ENCODE data around the gene CALML3. TPM values are rescaled to one million over a fixed set of nuclear protein-coding genes. Genes with fewer than 3 reads are reported as not detected.

Gene CALML3
- total and polyA plus RNA-seq, 2 of the 13 experiments (the other 11 are each of a cell fraction or from before 2014, with no cell fraction given), result not detected

DNA sequence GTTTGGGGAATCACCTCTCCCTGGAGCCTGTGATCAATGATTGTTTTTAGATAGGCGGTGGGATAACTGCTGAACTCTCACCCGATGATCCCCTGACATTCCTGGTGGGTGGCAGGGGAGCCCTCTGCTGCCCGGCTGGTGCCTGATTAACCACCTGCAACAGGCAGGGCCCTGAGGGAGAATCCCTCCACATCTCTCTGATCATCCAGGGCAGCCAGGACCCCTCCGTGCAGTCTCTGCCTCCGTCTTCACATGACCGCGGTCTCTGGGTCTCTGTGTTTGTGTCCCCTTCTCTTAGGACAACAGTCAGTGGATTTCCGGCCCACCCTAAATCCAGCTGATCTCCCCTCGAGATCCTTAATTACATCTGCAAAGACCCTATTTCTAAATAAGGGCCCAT, 42.7 kb upstream of the CALML3 start:
- intact Hi-C loops (cut with micrococcal nuclease; ENCODE audit: unreplicated experiment) (no loop called here), in situ Hi-C loops (cut with HindIII; ENCODE audit: extremely low pct_ligation_motif_present, low pct_unique_long_range_greater_than_20kb) (no loop called here)
- Histone ChIP-seq H2AFZ (ENCODE audit: low read length) (no peak overlapping the region), H3K4me3 (replicated peaks in 1 of 3; ENCODE audit: insufficient read depth in 1 of 3, low read depth in 2 of 3, low read length in 3 of 3) (no peak overlapping the region), H3K27me3 (ENCODE audit: control insufficient read depth in 1 of 2, insufficient read depth in 2 of 2, low read length in 2 of 2) (peaks cover 5 to 47% of the 10 kb centered on the region in 2 experiments; a peak in 4 of 5 replicates), H3K79me2 (ENCODE audit: insufficient read depth, low read length) (no peaks in the 10 kb centered on the region), H3K9ac (ENCODE audit: insufficient read depth, low read depth, low read length) (no peak overlapping the region), H3K36me3 (replicated peaks in 1 of 2; ENCODE audit: control insufficient read depth in 1 of 2, insufficient read depth in 2 of 2, low read length in 2 of 2) (no peaks in the 10 kb centered on the region), H3K9me3 (ENCODE audit: low read length) (no peaks in the 10 kb centered on the region), H4K20me1 (ENCODE audit: insufficient read depth, low read length) (no peaks in the 10 kb centered on the region), H3K27ac (ENCODE audit: extremely low read length, insufficient read depth, low read length) (no peak overlapping the region), H3K4me1 (ENCODE audit: insufficient read depth, low read length) (peaks cover 65% of the 10 kb centered on the region), H3K4me2 (ENCODE audit: low read depth, low read length) (no peak overlapping the region)
- CTCF ChIA-PET (ENCODE audit: low intra/inter-chr PET ratio, low total read pairs), result no interaction called here
- TF ChIP-seq, protein P1, sequence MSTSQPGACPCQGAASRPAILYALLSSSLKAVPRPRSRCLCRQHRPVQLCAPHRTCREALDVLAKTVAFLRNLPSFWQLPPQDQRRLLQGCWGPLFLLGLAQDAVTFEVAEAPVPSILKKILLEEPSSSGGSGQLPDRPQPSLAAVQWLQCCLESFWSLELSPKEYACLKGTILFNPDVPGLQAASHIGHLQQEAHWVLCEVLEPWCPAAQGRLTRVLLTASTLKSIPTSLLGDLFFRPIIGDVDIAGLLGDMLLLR (CRISPR knock-in tag; IDR thresholded peaks at IDR 0.05), result no peak
- TF ChIP-seq, protein P2, sequence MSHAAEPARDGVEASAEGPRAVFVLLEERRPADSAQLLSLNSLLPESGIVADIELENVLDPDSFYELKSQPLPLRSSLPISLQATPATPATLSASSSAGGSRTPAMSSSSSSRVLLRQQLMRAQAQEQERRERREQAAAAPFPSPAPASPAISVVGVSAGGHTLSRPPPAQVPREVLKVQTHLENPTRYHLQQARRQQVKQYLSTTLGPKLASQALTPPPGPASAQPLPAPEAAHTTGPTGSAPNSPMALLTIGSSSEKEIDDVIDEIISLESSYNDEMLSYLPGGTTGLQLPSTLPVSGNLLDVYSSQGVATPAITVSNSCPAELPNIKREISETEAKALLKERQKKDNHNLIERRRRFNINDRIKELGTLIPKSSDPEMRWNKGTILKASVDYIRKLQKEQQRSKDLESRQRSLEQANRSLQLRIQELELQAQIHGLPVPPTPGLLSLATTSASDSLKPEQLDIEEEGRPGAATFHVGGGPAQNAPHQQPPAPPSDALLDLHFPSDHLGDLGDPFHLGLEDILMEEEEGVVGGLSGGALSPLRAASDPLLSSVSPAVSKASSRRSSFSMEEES (CRISPR knock-in tag; IDR thresholded peaks at IDR 0.05), result no peak
- TF ChIP-seq SCMH1 (CRISPR knock-in tag; IDR thresholded peaks at IDR 0.05; ENCODE audit: borderline replicate concordance) (no peak), SYNCRIP (IDR thresholded peaks at IDR 0.05; ENCODE audit: insufficient read depth, low read depth, low read length) (no peak), ZNF652 (CRISPR knock-in tag; IDR thresholded peaks at IDR 0.05; ENCODE audit: borderline replicate concordance, low read depth) (no peak), ZNF33A (CRISPR knock-in tag; IDR thresholded peaks at IDR 0.05; ENCODE audit: borderline replicate concordance) (no peak), NFE2 (CRISPR knock-in tag; IDR thresholded peaks at IDR 0.05) (no peak), STAG1 (CRISPR knock-in tag; IDR thresholded peaks at IDR 0.05) (no peak)
- TF ChIP-seq, protein P3, sequence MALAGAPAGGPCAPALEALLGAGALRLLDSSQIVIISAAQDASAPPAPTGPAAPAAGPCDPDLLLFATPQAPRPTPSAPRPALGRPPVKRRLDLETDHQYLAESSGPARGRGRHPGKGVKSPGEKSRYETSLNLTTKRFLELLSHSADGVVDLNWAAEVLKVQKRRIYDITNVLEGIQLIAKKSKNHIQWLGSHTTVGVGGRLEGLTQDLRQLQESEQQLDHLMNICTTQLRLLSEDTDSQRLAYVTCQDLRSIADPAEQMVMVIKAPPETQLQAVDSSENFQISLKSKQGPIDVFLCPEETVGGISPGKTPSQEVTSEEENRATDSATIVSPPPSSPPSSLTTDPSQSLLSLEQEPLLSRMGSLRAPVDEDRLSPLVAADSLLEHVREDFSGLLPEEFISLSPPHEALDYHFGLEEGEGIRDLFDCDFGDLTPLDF (CRISPR knock-in tag; IDR thresholded peaks at IDR 0.05), result no peak
- TF ChIP-seq, protein P4, sequence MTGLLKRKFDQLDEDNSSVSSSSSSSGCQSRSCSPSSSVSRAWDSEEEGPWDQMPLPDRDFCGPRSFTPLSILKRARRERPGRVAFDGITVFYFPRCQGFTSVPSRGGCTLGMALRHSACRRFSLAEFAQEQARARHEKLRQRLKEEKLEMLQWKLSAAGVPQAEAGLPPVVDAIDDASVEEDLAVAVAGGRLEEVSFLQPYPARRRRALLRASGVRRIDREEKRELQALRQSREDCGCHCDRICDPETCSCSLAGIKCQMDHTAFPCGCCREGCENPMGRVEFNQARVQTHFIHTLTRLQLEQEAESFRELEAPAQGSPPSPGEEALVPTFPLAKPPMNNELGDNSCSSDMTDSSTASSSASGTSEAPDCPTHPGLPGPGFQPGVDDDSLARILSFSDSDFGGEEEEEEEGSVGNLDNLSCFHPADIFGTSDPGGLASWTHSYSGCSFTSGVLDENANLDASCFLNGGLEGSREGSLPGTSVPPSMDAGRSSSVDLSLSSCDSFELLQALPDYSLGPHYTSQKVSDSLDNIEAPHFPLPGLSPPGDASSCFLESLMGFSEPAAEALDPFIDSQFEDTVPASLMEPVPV (CRISPR knock-in tag; IDR thresholded peaks at IDR 0.05), result no peak
- no peak for ATAC-seq
- BruUV-seq (replicated peaks), result no TSS peak
- 72% methylated on average over 9 of the region's 9 CpGs for WGBS (ENCODE audit: low lambda C conversion rate)
- FAIRE-seq, result no peak
- POLR2A ChIA-PET, result no interaction called here
- DNase-seq (ENCODE audit: low spot score), result no peak

Measured in HepG2 (cell line).